HepG2 (cell line): ENCODE results near the gene PPM1M. TPM values are rescaled to one million over a fixed set of nuclear protein-coding genes. Genes with fewer than 3 reads are reported as not detected.

ENCODE experiments used
- ATAC-seq: fragments of 200-7000 bp; cut with Tn5 transposase; 3 replicates; pipeline ENCODE4 v1.9.1; 2020; ENCODE audit warnings: mild to moderate bottlenecking, moderate library complexity
- BruUV-seq: library from RNA; stranded (reverse); fragments of 400-500 nt; replicated peaks from 2 replicates; lab custom pipeline; 2021; lab: Mats Ljungman, UMichigan
- CTCF ChIA-PET: fragments of 300-600 bp; formaldehyde crosslinking; extraction: SDS; loops from one replicate; lab custom pipeline; 2021; ENCODE audit warnings: low total read pairs, inconsistent platforms, low intra/inter-chr PET ratio; lab: Yijun Ruan, JAX
- POLR2A ChIA-PET: fragments of 350-600 bp; sonication (Branson Sonifier 250); formaldehyde crosslinking; loops from one replicate; lab custom pipeline; 2020; ENCODE audit warnings: antibody characterized with exemption, inconsistent platforms; lab: Yijun Ruan, JAX
- DNase-seq: peaks from one replicate; pipeline ENCODE4 v3.0.0-alpha.2; 2015; ENCODE audit warnings: low spot score
- FAIRE-seq: peaks from 3 replicates; lab custom pipeline; 2011; peaks lifted over from hg19 to GRCh38; lab: Jason Lieb, UNC
- H2AFZ ChIP-seq: one replicate; pipeline ENCODE4 v1.6.1; 2011; ENCODE audit warnings: low read length, inconsistent platforms
- H3K27ac ChIP-seq: fragments of 300-600 bp; 3 replicates; pipeline ENCODE4 v1.8.0; 2011; ENCODE audit warnings: mixed run types, mild to moderate bottlenecking, mixed read lengths, low read length, inconsistent platforms; ENCODE audit not compliant: insufficient read depth; ENCODE audit errors: extremely low read length
- H3K27me3 ChIP-seq, 2 experiments: fragments of 200-600 bp in 1 of 2; 2 replicates in 1 of 2; 3 replicates in 1 of 2; pipeline versions ENCODE4 v1.6.0 to v1.8.0; 2011; ENCODE audit warnings: low read length in 2 of 2, mild to moderate bottlenecking in 2 of 2, moderate library complexity in 2 of 2, inconsistent platforms in 1 of 2; ENCODE audit not compliant: insufficient read depth in 2 of 2, control insufficient read depth in 1 of 2
- H3K36me3 ChIP-seq, 2 experiments: fragments of 200-600 bp in 1 of 2; replicated peaks in 1 of 2; 2 replicates in 1 of 2; 3 replicates in 1 of 2; pipeline versions ENCODE4 v1.5.1 to v1.8.0; 2011; ENCODE audit warnings: low read length in 2 of 2, inconsistent platforms in 1 of 2; ENCODE audit not compliant: insufficient read depth in 2 of 2, control insufficient read depth in 1 of 2
- H3K4me1 ChIP-seq: 2 replicates; pipeline ENCODE4 v1.5.1; 2012; ENCODE audit warnings: low read length, inconsistent platforms; ENCODE audit not compliant: insufficient read depth
- H3K4me2 ChIP-seq: 2 replicates; pipeline ENCODE4 v1.6.0; 2011; ENCODE audit warnings: low read depth, low read length, inconsistent platforms
- H3K4me3 ChIP-seq, 3 experiments: fragments of 200-600 bp in 1 of 3; sonication (generic), shearing (Covaris generic) in 1 of 3; replicated peaks in 1 of 3; 2 replicates each; pipeline ENCODE4 v1.5.1; 2011 to 2016; ENCODE audit warnings: low read length in 3 of 3, inconsistent platforms in 2 of 3, low read depth in 2 of 3, mild to moderate bottlenecking in 2 of 3, control low read depth in 1 of 3, mixed read lengths in 1 of 3; ENCODE audit not compliant: insufficient read depth in 1 of 3
- H3K79me2 ChIP-seq: one replicate; pipeline ENCODE4 v1.6.1; 2011; ENCODE audit warnings: low read length, inconsistent platforms; ENCODE audit not compliant: insufficient read depth
- H3K9ac ChIP-seq: 2 replicates; pipeline ENCODE4 v1.6.0; 2011; ENCODE audit warnings: mild to moderate bottlenecking, low read depth, low read length, inconsistent platforms; ENCODE audit not compliant: insufficient read depth
- H3K9me3 ChIP-seq: 2 replicates; pipeline ENCODE4 v1.5.1; 2012; ENCODE audit warnings: mild to moderate bottlenecking, low read length
- H4K20me1 ChIP-seq: 2 replicates; pipeline ENCODE4 v1.6.0; 2011; ENCODE audit warnings: inconsistent platforms, mild to moderate bottlenecking, low read length, moderate library complexity; ENCODE audit not compliant: insufficient read depth
- ERF ChIP-seq: IDR thresholded peaks from 2 replicates; pipeline ENCODE4 v1.6.1; 2018; ENCODE audit warnings: missing biosample characterization, missing genetic modification reagents
- FOSL2 ChIP-seq: sonication (generic); formaldehyde crosslinking; IDR thresholded peaks from 2 replicates; pipeline ENCODE4 v1.4.0; 2020; ENCODE audit warnings: missing genetic modification reagents
- PCBP1 ChIP-seq: fragments of 200-400 bp; formaldehyde crosslinking; IDR thresholded peaks from 2 replicates; pipeline ENCODE4 v1.6.1; 2017; ENCODE audit warnings: mild to moderate bottlenecking, low read depth, low read length, borderline replicate concordance
- YY1 ChIP-seq: IDR thresholded peaks from 2 replicates; pipeline ENCODE4 v1.6.1; 2011; ENCODE audit warnings: low read length, low read depth, moderate library complexity, mild to moderate bottlenecking; ENCODE audit not compliant: insufficient read depth, insufficient replicate concordance
- ZFP36L1 ChIP-seq: sonication (generic); formaldehyde crosslinking; IDR thresholded peaks from 2 replicates; pipeline ENCODE4 v1.8.0; 2022; ENCODE audit warnings: mild to moderate bottlenecking, missing genetic modification reagents, moderate library complexity
- ZFY ChIP-seq: sonication (generic); formaldehyde crosslinking; IDR thresholded peaks from 2 replicates; pipeline ENCODE4 v1.4.0; 2020; ENCODE audit warnings: missing genetic modification reagents
- ZNF274 ChIP-seq: sonication (generic); formaldehyde crosslinking; IDR thresholded peaks from 2 replicates; pipeline ENCODE4 v1.5.1; 2020; ENCODE audit warnings: mild to moderate bottlenecking, missing genetic modification reagents
- ZNF619 ChIP-seq: sonication (generic); formaldehyde crosslinking; IDR thresholded peaks from 2 replicates; pipeline ENCODE4 v1.4.0; 2020; ENCODE audit warnings: mild to moderate bottlenecking, missing genetic modification reagents
- WGBS: methylation state at CpG from one replicate; pipeline ENCODE4 v1.1.6; 2017; ENCODE audit warnings: low lambda C conversion rate; 5-methylcytosine and 5-hydroxymethylcytosine counted together
- in situ Hi-C: cut with HindIII; loops from 2 replicates; pipeline ENCODE4 v1.10.0; 2017; ENCODE audit warnings: low pct_unique_long_range_greater_than_20kb; ENCODE audit not compliant: extremely low pct_ligation_motif_present
- intact Hi-C: fragments of 100-400 bp; cut with micrococcal nuclease; formaldehyde crosslinking; loops from one replicate; pipeline ENCODE4 v1.10.0; 2022; ENCODE audit not compliant: unreplicated experiment
- polyA plus RNA-seq, 8 experiments: library from polyadenylated mRNA; depleted of rRNA in 3 of 8; stranded (reverse) in 7 of 8; unstranded in 1 of 8; fragments of >200 nt; fragmentation: Illumina TruSeq in 4 of 8; extraction: Trizol in 4 of 8; gene quantifications; 2 replicates each; pipeline versions ENCODE4 v1.2.1 to v1.2.3, GENCODE V29; 2011 to 2016; ENCODE audit warnings: low read depth in 4 of 8, missing spikeins in 1 of 8, mixed read lengths in 1 of 8; ENCODE audit not compliant: insufficient read depth in 1 of 8
- total RNA-seq, 5 experiments: library from RNA; depleted of rRNA; stranded (reverse); fragments of >200 nt; fragmentation: Illumina TruSeq; extraction: Trizol; gene quantifications; 2 replicates each; pipeline ENCODE4 v1.2.3, GENCODE V29; 2016; ENCODE audit warnings: low read depth in 1 of 5
- TF ChIP-seq, protein P1 (sequence below): sonication (generic); formaldehyde crosslinking; conservative IDR thresholded peaks from 2 replicates; pipeline ENCODE4 v1.8.1; 2023; ENCODE audit warnings: missing genetic modification reagents
- TF ChIP-seq, protein P2 (sequence below): sonication (generic); formaldehyde crosslinking; IDR thresholded peaks from 2 replicates; pipeline ENCODE4 v1.9.0; 2022; ENCODE audit warnings: missing genetic modification reagents, mild to moderate bottlenecking, borderline replicate concordance
- TF ChIP-seq, protein P3 (sequence below): sonication (generic); formaldehyde crosslinking; IDR thresholded peaks from 2 replicates; pipeline ENCODE4 v1.8.1; 2023; ENCODE audit warnings: missing genetic modification reagents, inconsistent platforms, borderline replicate concordance
- TF ChIP-seq, protein P4 (sequence below): sonication (generic); formaldehyde crosslinking; IDR thresholded peaks from 2 replicates; pipeline ENCODE4; 2020; ENCODE audit warnings: missing genetic modification reagents, mild to moderate bottlenecking, borderline replicate concordance

Gene PPM1M
- total and polyA plus RNA-seq, 2 of the 13 experiments (the other 11 are each of a cell fraction or from before 2014, with no cell fraction given), result 2.5 to 5.9 TPM

DNA sequence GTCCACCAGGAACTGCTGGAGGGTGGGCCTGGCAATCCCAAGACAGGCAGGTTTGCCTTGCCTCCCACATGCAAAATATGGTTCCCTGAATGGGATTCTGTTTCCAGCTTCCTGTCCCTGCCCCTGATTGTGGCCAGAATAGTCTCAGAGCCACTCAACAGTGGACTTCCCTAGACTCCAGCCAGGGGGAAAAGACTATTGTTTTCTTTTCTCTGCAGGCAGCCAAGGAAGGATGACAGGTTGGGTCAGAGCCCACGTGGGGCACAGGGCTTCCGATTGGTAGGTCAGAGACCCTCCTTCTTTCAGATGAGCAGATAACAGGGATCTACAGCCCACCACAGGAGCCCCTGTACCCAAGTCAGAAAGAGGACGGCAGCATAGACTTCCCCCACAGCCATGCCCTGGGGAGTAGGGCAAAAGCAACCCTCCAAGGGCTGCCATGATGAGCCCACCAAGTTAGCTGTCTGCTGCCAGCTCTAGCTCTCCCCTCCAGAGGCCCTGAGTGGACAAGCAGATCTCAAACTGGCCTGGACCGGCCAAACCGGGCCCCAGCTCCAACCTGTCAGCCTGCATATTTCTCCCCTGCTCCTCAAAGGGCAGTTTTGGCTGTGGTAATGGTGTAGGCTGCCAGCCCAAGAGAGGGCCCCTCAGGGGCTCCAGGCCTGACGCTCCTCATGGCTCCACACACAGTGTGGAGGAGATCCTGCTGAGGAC, 26.5 kb upstream of the PPM1M start (continued):
- TF ChIP-seq, protein P1, sequence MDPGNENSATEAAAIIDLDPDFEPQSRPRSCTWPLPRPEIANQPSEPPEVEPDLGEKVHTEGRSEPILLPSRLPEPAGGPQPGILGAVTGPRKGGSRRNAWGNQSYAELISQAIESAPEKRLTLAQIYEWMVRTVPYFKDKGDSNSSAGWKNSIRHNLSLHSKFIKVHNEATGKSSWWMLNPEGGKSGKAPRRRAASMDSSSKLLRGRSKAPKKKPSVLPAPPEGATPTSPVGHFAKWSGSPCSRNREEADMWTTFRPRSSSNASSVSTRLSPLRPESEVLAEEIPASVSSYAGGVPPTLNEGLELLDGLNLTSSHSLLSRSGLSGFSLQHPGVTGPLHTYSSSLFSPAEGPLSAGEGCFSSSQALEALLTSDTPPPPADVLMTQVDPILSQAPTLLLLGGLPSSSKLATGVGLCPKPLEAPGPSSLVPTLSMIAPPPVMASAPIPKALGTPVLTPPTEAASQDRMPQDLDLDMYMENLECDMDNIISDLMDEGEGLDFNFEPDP (CRISPR knock-in tag), result no peak
- TF ChIP-seq ZNF274 (no peak), ZFP36L1 (CRISPR knock-in tag) (no peak), ERF (CRISPR knock-in tag) (no peak)
- TF ChIP-seq, protein P2, sequence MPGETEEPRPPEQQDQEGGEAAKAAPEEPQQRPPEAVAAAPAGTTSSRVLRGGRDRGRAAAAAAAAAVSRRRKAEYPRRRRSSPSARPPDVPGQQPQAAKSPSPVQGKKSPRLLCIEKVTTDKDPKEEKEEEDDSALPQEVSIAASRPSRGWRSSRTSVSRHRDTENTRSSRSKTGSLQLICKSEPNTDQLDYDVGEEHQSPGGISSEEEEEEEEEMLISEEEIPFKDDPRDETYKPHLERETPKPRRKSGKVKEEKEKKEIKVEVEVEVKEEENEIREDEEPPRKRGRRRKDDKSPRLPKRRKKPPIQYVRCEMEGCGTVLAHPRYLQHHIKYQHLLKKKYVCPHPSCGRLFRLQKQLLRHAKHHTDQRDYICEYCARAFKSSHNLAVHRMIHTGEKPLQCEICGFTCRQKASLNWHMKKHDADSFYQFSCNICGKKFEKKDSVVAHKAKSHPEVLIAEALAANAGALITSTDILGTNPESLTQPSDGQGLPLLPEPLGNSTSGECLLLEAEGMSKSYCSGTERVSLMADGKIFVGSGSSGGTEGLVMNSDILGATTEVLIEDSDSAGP (CRISPR knock-in tag), result no peak

DNA sequence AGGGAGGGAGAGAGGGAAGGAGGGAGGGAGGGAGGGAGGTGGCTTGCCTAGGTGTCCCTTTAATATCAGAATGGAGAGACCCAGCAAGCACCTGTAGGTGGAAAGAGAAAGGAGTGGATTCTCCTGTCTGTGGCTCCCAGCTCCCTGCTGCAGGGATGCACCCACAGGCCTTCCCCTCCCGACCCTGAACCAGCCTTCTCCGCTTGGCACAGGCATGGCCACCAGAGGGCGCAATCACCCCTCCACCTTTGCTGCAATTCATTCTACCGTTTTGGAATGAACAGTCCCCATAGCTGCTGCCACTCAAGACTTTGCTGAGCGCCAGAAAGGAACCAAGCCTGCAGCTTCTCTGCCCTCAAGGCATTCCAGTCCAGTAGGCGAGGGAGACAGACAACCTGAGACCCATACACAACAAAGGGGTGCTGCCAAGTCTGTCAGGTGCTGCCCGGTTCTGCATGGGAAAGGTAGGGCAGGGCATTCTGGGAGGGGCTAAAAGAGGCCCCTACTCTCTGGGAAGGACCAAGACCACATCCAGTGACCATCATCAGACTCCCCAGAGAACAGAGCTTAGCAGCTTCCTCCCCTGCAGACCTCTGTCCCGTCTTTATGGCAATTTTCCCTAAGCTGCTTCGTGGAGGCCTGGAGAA, 25.1 kb upstream of the PPM1M start:
- no peaks in the 10 kb centered on the region for H3K79me2 ChIP-seq
- POLR2A ChIA-PET, result interaction anchor here (0.9 to 3.5 kb wide), 11 partner anchors 9 to 225 kb away, joined by 3 to 12 read pairs (median 3); partner anchors contain the start of genes POC1A, RPL29 and WDR82
- ATAC-seq, result peak; percentile 78
- no peak overlapping the region for H3K27ac ChIP-seq
- no TSS peak for BruUV-seq
- peak; percentile 84 for FAIRE-seq
- peaks cover 1 to 12% of the 10 kb centered on the region in 2 experiments; a peak in 4 of 5 replicates for H3K27me3 ChIP-seq
- peak overlapping the region in 1 of 3 experiments; percentile 6; a peak in 1 of 6 replicates for H3K4me3 ChIP-seq
- 3% methylated on average over 9 of the region's 9 CpGs for WGBS
- H3K4me2 ChIP-seq, result peak overlapping the region; percentile 61
- H3K9me3 ChIP-seq, result no peaks in the 10 kb centered on the region
- H3K9ac ChIP-seq, result no peak overlapping the region
- H2AFZ ChIP-seq, result no peak overlapping the region
- no peaks in the 10 kb centered on the region for H4K20me1 ChIP-seq
- CTCF ChIA-PET, result interaction anchor here (0.9 to 2.6 kb wide), 2 partner anchors 119 to 165 kb away, joined by 3 to 15 read pairs; no protein-coding TSS in a partner anchor
- peaks cover 45% of the 10 kb centered on the region for H3K4me1 ChIP-seq
- H3K36me3 ChIP-seq, result no peaks in the 10 kb centered on the region
- intact Hi-C loops, result loop anchor here (2.0 to 5.0 kb wide), 2 partner anchors 70 to 117 kb away; no protein-coding TSS in a partner anchor
- DNase-seq, result peak; percentile 49
- in situ Hi-C loops, result no loop called here
- TF ChIP-seq YY1 (peak; percentile 58), FOSL2 (CRISPR knock-in tag) (peak; percentile 29; the same call in 1 of the 2 replicates), ZNF619 (CRISPR knock-in tag) (0 out of 2 replicates have a peak, but pooled peaks have one; percentile 48), ZFY (no peak), PCBP1 (peak; percentile 84; the same call in 1 of the 2 replicates)
- TF ChIP-seq, protein P3, sequence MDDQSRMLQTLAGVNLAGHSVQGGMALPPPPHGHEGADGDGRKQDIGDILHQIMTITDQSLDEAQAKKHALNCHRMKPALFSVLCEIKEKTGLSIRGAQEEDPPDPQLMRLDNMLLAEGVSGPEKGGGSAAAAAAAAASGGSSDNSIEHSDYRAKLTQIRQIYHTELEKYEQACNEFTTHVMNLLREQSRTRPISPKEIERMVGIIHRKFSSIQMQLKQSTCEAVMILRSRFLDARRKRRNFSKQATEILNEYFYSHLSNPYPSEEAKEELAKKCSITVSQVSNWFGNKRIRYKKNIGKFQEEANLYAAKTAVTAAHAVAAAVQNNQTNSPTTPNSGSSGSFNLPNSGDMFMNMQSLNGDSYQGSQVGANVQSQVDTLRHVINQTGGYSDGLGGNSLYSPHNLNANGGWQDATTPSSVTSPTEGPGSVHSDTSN (CRISPR knock-in tag), result no peak
- TF ChIP-seq, protein P4, sequence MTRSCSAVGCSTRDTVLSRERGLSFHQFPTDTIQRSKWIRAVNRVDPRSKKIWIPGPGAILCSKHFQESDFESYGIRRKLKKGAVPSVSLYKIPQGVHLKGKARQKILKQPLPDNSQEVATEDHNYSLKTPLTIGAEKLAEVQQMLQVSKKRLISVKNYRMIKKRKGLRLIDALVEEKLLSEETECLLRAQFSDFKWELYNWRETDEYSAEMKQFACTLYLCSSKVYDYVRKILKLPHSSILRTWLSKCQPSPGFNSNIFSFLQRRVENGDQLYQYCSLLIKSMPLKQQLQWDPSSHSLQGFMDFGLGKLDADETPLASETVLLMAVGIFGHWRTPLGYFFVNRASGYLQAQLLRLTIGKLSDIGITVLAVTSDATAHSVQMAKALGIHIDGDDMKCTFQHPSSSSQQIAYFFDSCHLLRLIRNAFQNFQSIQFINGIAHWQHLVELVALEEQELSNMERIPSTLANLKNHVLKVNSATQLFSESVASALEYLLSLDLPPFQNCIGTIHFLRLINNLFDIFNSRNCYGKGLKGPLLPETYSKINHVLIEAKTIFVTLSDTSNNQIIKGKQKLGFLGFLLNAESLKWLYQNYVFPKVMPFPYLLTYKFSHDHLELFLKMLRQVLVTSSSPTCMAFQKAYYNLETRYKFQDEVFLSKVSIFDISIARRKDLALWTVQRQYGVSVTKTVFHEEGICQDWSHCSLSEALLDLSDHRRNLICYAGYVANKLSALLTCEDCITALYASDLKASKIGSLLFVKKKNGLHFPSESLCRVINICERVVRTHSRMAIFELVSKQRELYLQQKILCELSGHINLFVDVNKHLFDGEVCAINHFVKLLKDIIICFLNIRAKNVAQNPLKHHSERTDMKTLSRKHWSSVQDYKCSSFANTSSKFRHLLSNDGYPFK (CRISPR knock-in tag), result 0 out of 2 replicates have a peak, but pooled peaks have one; percentile 37
